K562 (cell line): Measurements from ENCODE around the gene ACSM6. TPM values are rescaled to one million over a fixed set of nuclear protein-coding genes. Genes with fewer than 3 reads are reported as not detected.

Experiments
- ATF4 ChIP-seq: fragments of 450-650 bp; formaldehyde crosslinking; IDR thresholded peaks from 2 replicates; pipeline ENCODE4 v1.4.0; 2022; ENCODE audit warnings: mild to moderate bottlenecking, moderate library complexity
- BCLAF1 ChIP-seq, 2 experiments: fragments of 450-650 bp in 1 of 2; IDR thresholded peaks; 2 replicates each; pipeline ENCODE4 v1.6.1; 2011 to 2017; ENCODE audit warnings: low read depth in 2 of 2, antibody characterized with exemption in 1 of 2, borderline replicate concordance in 1 of 2, low read length in 1 of 2, mild to moderate bottlenecking in 1 of 2, mixed read lengths in 1 of 2; ENCODE audit not compliant: control insufficient read depth in 1 of 2
- CCAR2 ChIP-seq: fragments of 200-400 bp; formaldehyde crosslinking; IDR thresholded peaks from 2 replicates; pipeline ENCODE4 v1.6.1; 2017; ENCODE audit warnings: mild to moderate bottlenecking, low read depth, low read length
- CUX1 ChIP-seq: fragments of 200-800 bp; sonication (Bioruptor generic); IDR thresholded peaks from 2 replicates; pipeline ENCODE4 v1.6.1; 2016; ENCODE audit warnings: missing genetic modification characterization, missing compliant biosample characterization
- E2F4 ChIP-seq: sonication (generic); formaldehyde crosslinking; IDR thresholded peaks from 2 replicates; pipeline ENCODE4 v1.8.0; 2022; ENCODE audit warnings: mild to moderate bottlenecking, low read depth, missing genetic modification reagents
- FOSL1 ChIP-seq: fragments of 200-800 bp; sonication (Bioruptor generic); conservative IDR thresholded peaks from 2 replicates; pipeline ENCODE4 v1.6.1; 2016; ENCODE audit warnings: missing genetic modification characterization, missing compliant biosample characterization
- GTF2B ChIP-seq: IDR thresholded peaks from 2 replicates; pipeline ENCODE4 v1.6.1; 2011; ENCODE audit not compliant: insufficient read length; ENCODE audit errors: extremely low read depth
- MBD2 ChIP-seq: sonication (generic); IDR thresholded peaks from 2 replicates; pipeline ENCODE4 v1.6.1; 2016; ENCODE audit warnings: low read depth, borderline replicate concordance
- MCM3 ChIP-seq: fragments of 450-650 bp; IDR thresholded peaks from 2 replicates; pipeline ENCODE4 v1.6.1; 2016
- PYGO2 ChIP-seq: fragments of 450-650 bp; IDR thresholded peaks from 2 replicates; pipeline ENCODE4 v1.6.1; 2016; ENCODE audit warnings: mild to moderate bottlenecking, missing genetic modification characterization, moderate library complexity, missing compliant biosample characterization
- SMAD1 ChIP-seq: fragments of 150-350 bp; IDR thresholded peaks from 2 replicates; pipeline ENCODE4 v1.6.1; 2014; ENCODE audit warnings: low read length, low read depth; ENCODE audit not compliant: partially characterized antibody
- SMAD3 ChIP-seq: fragments of 450-650 bp; formaldehyde crosslinking; conservative IDR thresholded peaks from 2 replicates; pipeline ENCODE4 v1.4.0; 2020; ENCODE audit warnings: mild to moderate bottlenecking
- SPI1 ChIP-seq: IDR thresholded peaks from 2 replicates; pipeline ENCODE4 v1.6.1; 2011; ENCODE audit warnings: low read depth, low read length, control low read depth, borderline replicate concordance
- STAG1 ChIP-seq: sonication (generic); formaldehyde crosslinking; IDR thresholded peaks from 2 replicates; pipeline ENCODE4 v1.5.0; 2020; ENCODE audit warnings: missing genetic modification reagents, borderline replicate concordance
- TEAD4 ChIP-seq, 2 experiments: sonication (generic) in 1 of 2; formaldehyde crosslinking in 1 of 2; IDR thresholded peaks; 2 replicates each; pipeline versions ENCODE4 v1.6.1 to v1.8.0; 2012 to 2022; ENCODE audit warnings: borderline replicate concordance in 1 of 2, inconsistent platforms in 1 of 2, low read length in 1 of 2, mild to moderate bottlenecking in 1 of 2, missing genetic modification reagents in 1 of 2
- ZNF584 ChIP-seq: fragments of 200-800 bp; sonication (Bioruptor generic); IDR thresholded peaks from 2 replicates; pipeline ENCODE4 v1.6.1; 2016; ENCODE audit warnings: low read depth, mild to moderate bottlenecking, missing genetic modification characterization, missing compliant biosample characterization
- polyA plus RNA-seq, 8 experiments: library from polyadenylated mRNA; depleted of rRNA in 4 of 8; stranded (reverse) in 5 of 8; unstranded in 3 of 8; fragments of >200 nt; fragmentation: Nextera tagmentation in 2 of 8; fragmentation: Illumina TruSeq in 1 of 8; extraction: Ambion mirVana in 2 of 8; extraction: Trizol in 1 of 8; gene quantifications; 2 replicates each; pipeline versions ENCODE4 v1.2.1 to v1.2.3, GENCODE V29; 2011 to 2014; ENCODE audit warnings: inconsistent platforms in 1 of 8, missing spikeins in 1 of 8
- total RNA-seq, 7 experiments: library from RNA; depleted of rRNA in 6 of 7; stranded (reverse); fragments of >200 nt in 6 of 7; fragmentation: Illumina TruSeq in 2 of 7; extraction: Trizol in 2 of 7; gene quantifications; 2 replicates each; pipeline versions ENCODE4 v1.2.1 to v1.2.3, GENCODE V29; 2011 to 2021; ENCODE audit warnings: low replicate concordance in 1 of 7

Gene ACSM6
- total and polyA plus RNA-seq, 9 of the 15 experiments (the other 6 are each of a cell fraction or from before 2014, with no cell fraction given), result not detected

GRCh38 chr10:95266674-95267095 is 72.6 kb downstream of the ACSM6 start (continued):
- TF ChIP-seq CUX1 (CRISPR knock-in tag), result peak; percentile 83
- peak; percentile 81 for TF ChIP-seq SPI1
- TF ChIP-seq CCAR2, result no peak
- no peak for TF ChIP-seq MCM3
- TF ChIP-seq SMAD3 (CRISPR knock-in tag), result no peak
- peak; percentile 66; the same call in 1 of the 2 replicates for TF ChIP-seq ATF4 (CRISPR knock-in tag)
- TF ChIP-seq E2F4 (CRISPR knock-in tag), result no peak
- TF ChIP-seq ZNF584 (CRISPR knock-in tag), result 0 out of 2 replicates have a peak, but pooled peaks have one; percentile 48
- TF ChIP-seq SMAD1, result peak; percentile 57
- no peak for TF ChIP-seq GTF2B
- TF ChIP-seq FOSL1 (tag), result peak; percentile 75
- peak; percentile 81 for TF ChIP-seq TEAD4 (IDR thresholded peaks at IDR 0.05; ENCODE audit: low read length)
- no peak for TF ChIP-seq TEAD4 (CRISPR knock-in tag; IDR thresholded peaks at IDR 0.05; ENCODE audit: borderline replicate concordance)
- TF ChIP-seq STAG1 (CRISPR knock-in tag), result no peak
- TF ChIP-seq MBD2, result no peak
- TF ChIP-seq PYGO2, result no peak
- TF ChIP-seq BCLAF1 (IDR thresholded peaks at IDR 0.05; ENCODE audit: borderline replicate concordance in 1 of 2, control insufficient read depth in 1 of 2, low read depth in 2 of 2, low read length in 1 of 2), result no peak
